Measurements from ENCODE around the gene TNNI3K.
A peak's percentile ranks its signal among the peaks of the same experiment; 100 is the strongest.

TNNI3K gene

DNA sequence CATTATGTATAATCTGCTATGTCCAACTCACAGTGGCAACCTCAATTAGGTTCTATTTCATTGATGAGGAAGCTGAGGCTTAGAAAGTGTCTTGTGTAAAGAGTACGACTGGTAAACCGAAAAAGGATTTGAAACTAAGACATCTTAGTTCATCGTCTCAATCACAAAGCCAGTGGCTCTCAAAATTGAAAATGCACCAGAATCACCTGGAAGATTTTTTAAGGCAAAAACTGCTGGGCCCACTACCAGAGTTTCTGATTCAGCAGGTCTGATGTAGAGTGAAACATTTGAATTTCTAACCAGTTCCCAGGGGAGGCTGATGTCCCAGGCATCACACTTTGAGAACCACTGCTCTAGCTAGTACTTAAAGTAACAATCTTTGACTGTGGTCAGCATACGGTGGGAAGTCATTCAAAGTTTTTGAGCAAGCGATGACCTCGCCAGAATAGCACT, 282.4 kb downstream of the TNNI3K start:
- no peaks in the 10 kb centered on the region for H3K9me3 ChIP-seq (ENCODE audit: insufficient read depth, low read length)
- H3K4me3 ChIP-seq (ENCODE audit: insufficient read length, low read depth), result no peak overlapping the region
- H3K27me3 ChIP-seq (ENCODE audit: insufficient read depth, insufficient read length), result no peaks in the 10 kb centered on the region
- no peak overlapping the region for H3K9ac ChIP-seq (ENCODE audit: insufficient read length, low read depth)
- DNase-seq (ENCODE audit: low read depth, low spot score), result no peak
- TF ChIP-seq YY1 (IDR thresholded peaks at IDR 0.05; ENCODE audit: insufficient read depth, insufficient read length) (no peak), SUZ12 (IDR thresholded peaks at IDR 0.05; ENCODE audit: extremely low read depth, insufficient read depth, insufficient read length) (no peak), ZNF274 (IDR thresholded peaks at IDR 0.05; ENCODE audit: low read depth, low read length) (no peak)
- H3K36me3 ChIP-seq (ENCODE audit: insufficient read depth, insufficient read length, low read length), result no peaks in the 10 kb centered on the region
- H3K4me1 ChIP-seq (ENCODE audit: insufficient read depth, insufficient read length), result peaks cover 3% of the 10 kb centered on the region

DNA sequence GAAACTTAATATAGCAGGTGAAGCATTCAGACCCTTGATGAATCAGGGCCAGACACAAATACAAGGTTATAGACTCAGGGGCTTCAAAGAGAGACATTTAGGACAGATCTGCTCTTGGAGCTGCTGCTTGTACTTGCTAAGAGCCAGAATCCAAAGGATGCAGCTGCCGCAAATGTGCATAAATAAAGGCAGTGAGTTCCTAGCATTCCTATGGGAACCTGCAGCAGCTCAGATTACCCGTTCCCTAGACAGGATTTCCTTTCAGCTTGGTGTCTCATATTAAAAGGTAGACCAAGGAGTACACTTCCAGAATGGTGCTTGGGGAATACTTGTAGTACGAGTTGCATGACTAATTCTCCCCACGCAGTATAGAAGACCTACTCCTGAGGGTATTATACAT, 287.0 kb downstream of the TNNI3K start:
- no peak for TF ChIP-seq YY1 (IDR thresholded peaks at IDR 0.05; ENCODE audit: insufficient read depth, insufficient read length)
- no peak for TF ChIP-seq SUZ12 (IDR thresholded peaks at IDR 0.05; ENCODE audit: extremely low read depth, insufficient read depth, insufficient read length)
- no peak for TF ChIP-seq ZNF274 (IDR thresholded peaks at IDR 0.05; ENCODE audit: low read depth, low read length)
- Histone ChIP-seq H3K27me3 (ENCODE audit: insufficient read depth, insufficient read length) (no peaks in the 10 kb centered on the region), H3K36me3 (ENCODE audit: insufficient read depth, insufficient read length, low read length) (no peaks in the 10 kb centered on the region), H3K4me1 (ENCODE audit: insufficient read depth, insufficient read length) (peaks cover 5% of the 10 kb centered on the region), H3K4me3 (ENCODE audit: insufficient read length, low read depth) (no peak overlapping the region), H3K9ac (ENCODE audit: insufficient read length, low read depth) (no peak overlapping the region), H3K9me3 (ENCODE audit: insufficient read depth, low read length) (no peaks in the 10 kb centered on the region)
- peak; percentile 85 for DNase-seq (ENCODE audit: low read depth, low spot score)

DNA sequence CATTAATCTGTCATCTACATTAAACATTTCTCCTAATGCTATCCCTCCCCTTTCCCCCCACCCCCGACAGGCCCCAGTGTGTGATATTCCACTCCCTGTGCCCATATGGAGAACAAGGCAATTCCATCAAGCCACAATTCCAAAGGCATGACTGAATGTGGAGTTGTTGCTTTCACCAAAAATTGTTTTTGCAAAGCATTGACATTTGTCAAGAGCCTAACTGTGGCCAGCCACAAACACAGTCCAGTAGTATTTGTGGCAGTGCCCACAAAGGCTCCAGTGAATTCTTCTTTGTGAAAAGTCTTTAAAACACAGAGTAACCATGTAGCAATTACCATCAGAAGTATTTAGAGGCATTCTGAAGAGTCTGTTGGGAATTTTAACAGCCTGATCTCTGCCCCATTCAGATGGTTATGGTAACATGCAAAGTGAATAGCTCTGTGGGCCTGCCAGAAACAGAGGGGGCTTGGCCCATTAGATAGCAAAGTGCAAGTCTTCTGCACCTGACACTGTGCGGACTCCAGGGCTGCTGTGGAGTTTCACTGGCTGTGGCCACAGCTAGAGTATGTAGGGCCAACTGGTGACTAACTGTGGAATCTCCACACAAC, 288.8 kb downstream of the TNNI3K start:
- H3K27me3 ChIP-seq (ENCODE audit: insufficient read depth, insufficient read length), result no peaks in the 10 kb centered on the region
- TF ChIP-seq YY1 (IDR thresholded peaks at IDR 0.05; ENCODE audit: insufficient read depth, insufficient read length), result no peak
- no peak for TF ChIP-seq ZNF274 (IDR thresholded peaks at IDR 0.05; ENCODE audit: low read depth, low read length)

DNA sequence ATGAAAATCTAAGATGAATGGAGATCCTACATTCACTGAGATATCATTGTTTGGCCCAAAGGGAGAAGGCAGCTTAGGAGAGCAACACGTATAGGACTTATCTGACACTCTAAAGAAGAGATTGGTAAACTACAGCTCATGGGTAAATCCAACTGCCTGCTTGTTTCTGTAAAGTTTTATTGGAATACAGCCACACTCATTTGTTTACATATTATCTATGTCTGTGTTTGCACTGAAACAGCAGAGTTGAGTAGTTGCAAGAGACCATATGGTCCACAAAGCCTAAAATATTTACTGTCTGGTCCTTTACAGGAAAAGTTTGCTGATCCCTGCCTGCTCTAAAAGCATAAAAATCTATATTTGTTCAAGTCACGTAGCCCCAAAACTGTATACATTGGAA, 291.5 kb downstream of the TNNI3K start:
- Histone ChIP-seq H3K9me3 (ENCODE audit: insufficient read depth, low read length) (no peaks in the 10 kb centered on the region), H3K36me3 (ENCODE audit: insufficient read depth, insufficient read length, low read length) (no peaks in the 10 kb centered on the region), H3K4me1 (ENCODE audit: insufficient read depth, insufficient read length) (peaks cover 2% of the 10 kb centered on the region), H3K9ac (ENCODE audit: insufficient read length, low read depth) (no peak overlapping the region), H3K4me3 (ENCODE audit: insufficient read length, low read depth) (no peak overlapping the region), H3K27me3 (ENCODE audit: insufficient read depth, insufficient read length) (no peaks in the 10 kb centered on the region)
- no peak for DNase-seq (ENCODE audit: low read depth, low spot score)
- TF ChIP-seq YY1 (IDR thresholded peaks at IDR 0.05; ENCODE audit: insufficient read depth, insufficient read length) (no peak), SUZ12 (IDR thresholded peaks at IDR 0.05; ENCODE audit: extremely low read depth, insufficient read depth, insufficient read length) (no peak), ZNF274 (IDR thresholded peaks at IDR 0.05; ENCODE audit: low read depth, low read length) (no peak)

More for the DNA sequence above, 288.8 kb downstream of the TNNI3K start:
- Histone ChIP-seq H3K4me3 (ENCODE audit: insufficient read length, low read depth) (no peak overlapping the region), H3K9me3 (ENCODE audit: insufficient read depth, low read length) (no peaks in the 10 kb centered on the region), H3K9ac (ENCODE audit: insufficient read length, low read depth) (no peak overlapping the region), H3K4me1 (ENCODE audit: insufficient read depth, insufficient read length) (peaks cover 5% of the 10 kb centered on the region), H3K36me3 (ENCODE audit: insufficient read depth, insufficient read length, low read length) (no peaks in the 10 kb centered on the region)
- DNase-seq (ENCODE audit: low read depth, low spot score), result peak; percentile 70

DNA sequence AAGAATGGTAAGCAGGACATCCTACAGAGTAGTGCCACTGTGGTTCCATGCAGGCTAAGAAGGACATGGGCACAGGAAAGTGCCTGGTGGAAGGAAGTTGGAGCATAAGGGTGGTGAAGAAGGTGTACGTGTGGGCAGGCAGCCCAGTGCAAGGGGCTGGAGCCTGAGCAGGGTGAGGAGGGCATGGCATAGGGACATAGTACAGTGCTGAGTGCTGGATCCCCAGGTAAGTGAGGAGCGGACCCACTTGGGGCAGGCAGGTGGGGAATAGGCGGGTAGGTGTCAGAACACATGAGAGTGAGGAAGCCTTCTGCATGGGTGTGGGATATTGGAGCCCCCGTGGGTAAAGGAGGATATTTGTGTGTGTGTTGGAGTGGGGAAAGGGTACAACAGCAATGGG, 292.9 kb downstream of the TNNI3K start:
- Histone ChIP-seq H3K4me1 (ENCODE audit: insufficient read depth, insufficient read length) (no peaks in the 10 kb centered on the region), H3K4me3 (ENCODE audit: insufficient read length, low read depth) (no peak overlapping the region), H3K9me3 (ENCODE audit: insufficient read depth, low read length) (no peaks in the 10 kb centered on the region), H3K9ac (ENCODE audit: insufficient read length, low read depth) (no peak overlapping the region), H3K36me3 (ENCODE audit: insufficient read depth, insufficient read length, low read length) (no peaks in the 10 kb centered on the region), H3K27me3 (ENCODE audit: insufficient read depth, insufficient read length) (no peaks in the 10 kb centered on the region)
- TF ChIP-seq ZNF274 (IDR thresholded peaks at IDR 0.05; ENCODE audit: low read depth, low read length) (no peak), SUZ12 (IDR thresholded peaks at IDR 0.05; ENCODE audit: extremely low read depth, insufficient read depth, insufficient read length) (no peak), YY1 (IDR thresholded peaks at IDR 0.05; ENCODE audit: insufficient read depth, insufficient read length) (no peak)
- DNase-seq (ENCODE audit: low read depth, low spot score), result no peak

DNA sequence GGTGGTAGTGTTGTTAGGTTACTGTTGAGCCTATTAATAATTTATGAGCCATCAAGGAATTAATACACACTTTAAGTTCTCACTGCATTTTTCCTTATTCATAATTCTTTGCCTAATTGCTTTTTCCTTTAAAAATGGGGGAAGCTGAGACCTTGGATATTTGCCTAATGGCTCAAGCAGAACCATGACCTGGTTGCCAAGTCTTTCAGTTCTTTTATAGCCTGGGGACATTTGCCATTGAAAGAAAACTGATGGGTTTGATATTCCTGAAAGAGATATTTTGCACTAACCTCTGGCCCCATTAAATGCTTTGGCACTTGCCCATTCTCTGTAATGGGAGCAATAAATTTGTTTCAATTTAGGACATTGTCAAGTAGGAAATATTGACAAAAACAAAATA, 295.7 kb downstream of the TNNI3K start:
- no peak for TF ChIP-seq SUZ12 (IDR thresholded peaks at IDR 0.05; ENCODE audit: extremely low read depth, insufficient read depth, insufficient read length)
- TF ChIP-seq YY1 (IDR thresholded peaks at IDR 0.05; ENCODE audit: insufficient read depth, insufficient read length), result no peak
- H3K4me3 ChIP-seq (ENCODE audit: insufficient read length, low read depth), result no peak overlapping the region
- no peak for DNase-seq (ENCODE audit: low read depth, low spot score)
- no peaks in the 10 kb centered on the region for H3K36me3 ChIP-seq (ENCODE audit: insufficient read depth, insufficient read length, low read length)
- no peaks in the 10 kb centered on the region for H3K9me3 ChIP-seq (ENCODE audit: insufficient read depth, low read length)
- H3K9ac ChIP-seq (ENCODE audit: insufficient read length, low read depth), result no peak overlapping the region
- no peaks in the 10 kb centered on the region for H3K4me1 ChIP-seq (ENCODE audit: insufficient read depth, insufficient read length)
- H3K27me3 ChIP-seq (ENCODE audit: insufficient read depth, insufficient read length), result no peaks in the 10 kb centered on the region

DNA sequence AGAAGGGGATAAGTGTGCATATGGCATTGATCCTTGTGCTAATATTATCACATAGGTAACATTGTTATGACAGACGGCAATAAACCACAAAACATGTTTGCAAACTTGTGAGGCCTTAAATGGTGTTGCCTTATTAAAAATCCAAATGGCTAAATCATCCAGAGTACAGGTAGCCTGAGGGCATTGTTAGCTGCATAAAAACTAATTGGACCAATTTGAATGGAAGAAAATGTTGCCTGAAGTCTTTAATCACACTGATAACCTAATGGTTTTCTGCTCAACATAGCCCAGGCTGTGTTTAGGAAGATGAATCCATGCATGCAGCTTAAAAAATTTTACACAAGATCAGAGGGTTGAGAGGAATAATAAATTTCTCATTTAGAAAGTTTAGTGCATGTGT, 296.6 kb downstream of the TNNI3K start:
- H3K9me3 ChIP-seq (ENCODE audit: insufficient read depth, low read length), result no peaks in the 10 kb centered on the region
- no peak overlapping the region for H3K9ac ChIP-seq (ENCODE audit: insufficient read length, low read depth)
- TF ChIP-seq ZNF274 (IDR thresholded peaks at IDR 0.05; ENCODE audit: low read depth, low read length), result no peak
- no peak for TF ChIP-seq YY1 (IDR thresholded peaks at IDR 0.05; ENCODE audit: insufficient read depth, insufficient read length)
- no peak for TF ChIP-seq SUZ12 (IDR thresholded peaks at IDR 0.05; ENCODE audit: extremely low read depth, insufficient read depth, insufficient read length)
- H3K27me3 ChIP-seq (ENCODE audit: insufficient read depth, insufficient read length), result no peaks in the 10 kb centered on the region
- no peaks in the 10 kb centered on the region for H3K4me1 ChIP-seq (ENCODE audit: insufficient read depth, insufficient read length)
- no peak overlapping the region for H3K4me3 ChIP-seq (ENCODE audit: insufficient read length, low read depth)
- DNase-seq (ENCODE audit: low read depth, low spot score), result no peak
- no peaks in the 10 kb centered on the region for H3K36me3 ChIP-seq (ENCODE audit: insufficient read depth, insufficient read length, low read length)
